HEK293T (cell line): ENCODE data around the gene GARNL3.

ENCODE experiments used
- ARNT ChIP-seq: fragments of 450-650 bp; IDR thresholded peaks from 2 replicates; pipeline ENCODE4 v1.6.1; 2017; ENCODE audit warnings: mild to moderate bottlenecking
- FOXM1 ChIP-seq: fragments of 450-650 bp; IDR thresholded peaks from 2 replicates; pipeline ENCODE4 v1.6.1; 2017; ENCODE audit warnings: mild to moderate bottlenecking, borderline replicate concordance
- L3MBTL2 ChIP-seq: fragments of 450-650 bp; conservative IDR thresholded peaks from 2 replicates; pipeline ENCODE4 v1.6.1; 2016; ENCODE audit warnings: mild to moderate bottlenecking
- SP1 ChIP-seq: fragments of 450-650 bp; IDR thresholded peaks from 2 replicates; pipeline ENCODE4 v1.6.1; 2017

DNA sequence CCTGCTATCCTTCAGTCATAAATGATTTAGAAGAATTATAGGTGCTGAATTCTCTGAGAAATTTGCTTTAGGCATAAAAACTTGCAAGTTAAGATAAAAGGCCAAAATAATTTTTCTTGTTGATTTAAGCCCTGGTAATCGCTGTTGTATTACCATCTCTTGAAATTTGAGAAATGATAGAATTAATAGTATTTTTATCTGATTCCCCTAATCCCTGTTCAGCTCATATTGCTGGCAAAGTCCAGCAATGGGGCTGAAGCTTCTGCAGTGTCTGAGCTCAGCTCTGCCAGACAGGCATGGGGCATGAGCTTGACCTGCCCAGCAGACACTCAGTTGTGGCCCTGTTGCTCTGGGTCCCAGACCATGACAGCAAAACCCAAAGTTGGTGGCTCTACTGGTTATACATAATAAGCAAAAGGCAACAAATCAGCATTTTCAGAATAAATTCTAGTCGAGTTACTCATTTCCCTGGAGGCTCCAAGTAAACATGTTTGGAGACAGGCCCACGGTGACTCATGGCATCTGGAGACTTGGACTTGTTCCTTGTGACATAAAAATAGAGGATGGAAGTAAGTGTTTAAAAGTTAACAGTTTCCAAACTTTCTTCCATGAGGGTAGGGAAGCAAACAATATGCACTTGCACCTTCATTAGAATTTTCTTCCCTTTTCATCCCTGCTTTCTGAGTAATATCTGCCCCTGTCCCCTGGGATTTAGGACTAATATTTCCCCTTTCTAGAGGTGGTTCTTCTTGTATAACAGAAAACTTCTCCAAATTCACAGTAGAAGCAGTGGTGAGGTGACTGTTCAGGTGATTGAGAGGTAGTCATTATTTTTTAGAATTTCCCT, 72.2 kb downstream of the GARNL3 start:
- no peak for TF ChIP-seq ARNT
- TF ChIP-seq SP1: no peak
- TF ChIP-seq FOXM1: no peak
- TF ChIP-seq L3MBTL2: no peak
